ENCODE measurements around the gene SAMHD1.
"Not testable (repeated sequence)": the region's sequence is repeated elsewhere in the genome, so short reads cannot be mapped to it uniquely, and the experiment has no call there.

Gene SAMHD1

DNA sequence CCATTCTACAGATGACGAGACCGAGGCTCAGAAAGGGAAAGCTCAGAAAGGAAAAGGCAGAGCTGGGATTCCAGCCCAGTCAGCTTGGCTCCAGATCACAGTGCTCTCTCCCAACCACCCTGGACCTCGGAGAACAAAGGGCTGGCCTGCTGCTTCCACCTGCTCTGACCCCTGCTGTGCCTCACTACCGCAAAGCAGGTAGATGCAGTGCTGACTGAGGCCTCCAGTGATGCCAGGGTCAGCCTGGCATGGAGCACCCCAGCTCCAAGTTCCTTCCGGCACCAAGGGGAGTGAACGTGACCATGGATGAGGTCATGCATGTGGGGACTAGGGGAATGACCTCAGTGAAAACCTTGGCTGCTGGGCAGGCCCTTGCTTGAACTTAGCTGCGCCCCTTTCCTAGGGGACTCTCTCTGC is 96.3 kb downstream of the SAMHD1 start:
- no peak for DNase-seq (ENCODE audit: low read depth in 1 of 2, low spot score in 1 of 2)

DNA sequence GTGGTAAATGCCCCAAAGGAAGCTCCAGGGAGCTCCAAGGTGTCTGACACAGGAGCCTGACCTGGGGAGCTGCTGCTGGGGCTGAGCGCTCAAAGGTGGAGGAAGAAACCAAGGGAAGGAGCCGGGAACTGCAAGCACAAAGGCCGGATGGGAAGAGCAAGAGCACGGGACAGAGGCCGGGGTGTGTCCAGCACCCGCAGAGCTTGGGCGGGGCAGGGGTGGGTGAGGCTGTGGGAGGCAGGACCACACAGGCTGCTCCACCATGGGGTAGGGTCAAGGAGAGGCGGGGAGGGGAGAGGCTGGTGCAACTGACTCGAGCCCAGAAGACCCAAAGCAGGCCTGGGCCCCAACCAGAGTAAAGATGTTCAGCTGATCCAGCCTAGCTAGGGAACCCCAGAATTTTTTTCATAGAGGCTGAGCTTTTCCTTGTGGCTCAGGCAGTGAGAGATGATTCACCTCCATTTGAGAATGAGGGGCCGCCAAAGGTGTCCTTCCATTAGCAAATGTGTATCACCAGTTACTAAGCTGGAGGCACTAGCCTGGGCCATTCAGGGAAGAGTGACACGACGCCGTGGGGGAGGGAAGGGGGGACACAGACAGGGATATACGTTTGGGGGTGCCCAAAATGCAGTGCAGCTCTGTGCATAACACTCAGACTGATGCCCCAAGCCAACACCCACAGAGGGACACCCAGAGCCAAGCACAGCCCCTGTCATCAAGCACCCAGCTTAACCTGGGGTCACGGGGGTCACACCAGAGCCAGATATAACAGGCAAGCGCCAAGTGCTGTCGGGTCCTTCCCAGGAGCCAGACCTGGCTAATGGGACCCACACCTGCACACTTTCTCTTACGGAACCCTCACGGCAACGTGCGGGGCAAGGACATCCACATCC is 96.9 kb downstream of the SAMHD1 start:
- DNase-seq (ENCODE audit: low read depth in 1 of 2, low spot score in 1 of 2) = no peak

- no peak for DNase-seq (ENCODE audit: low read depth in 1 of 2, low spot score in 1 of 2)
Measured at GRCh38 chr20:36852187-36852586, 99.3 kb downstream of the SAMHD1 start.

GRCh38 chr20:36851490-36851889 is 100.0 kb downstream of the SAMHD1 start:
- DNase-seq (ENCODE audit: low read depth in 1 of 2, low spot score in 1 of 2) = no peak

DNA sequence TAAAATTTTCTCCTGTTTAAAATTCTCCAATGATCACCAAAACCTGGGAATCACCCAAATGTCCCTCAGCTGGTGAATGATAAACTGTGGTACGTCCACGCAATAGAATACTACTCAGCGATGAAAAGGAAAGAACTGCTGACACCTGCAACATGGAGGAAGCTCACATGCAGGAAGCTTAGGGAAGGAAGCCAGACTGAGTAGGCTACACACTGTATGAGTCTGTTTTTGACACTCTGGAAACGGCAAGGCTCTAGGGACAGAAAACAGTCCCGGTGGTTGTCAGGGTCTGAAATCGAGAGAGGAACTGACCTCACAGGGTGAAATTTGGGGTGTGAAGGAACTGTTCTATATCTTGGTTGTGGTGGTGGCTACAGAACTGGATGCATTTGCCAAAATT is 100.7 kb downstream of the SAMHD1 start:
- DNase-seq (ENCODE audit: low read depth in 1 of 2, low spot score in 1 of 2) = no peak

- no peak for DNase-seq (ENCODE audit: low read depth in 1 of 2, low spot score in 1 of 2)
Measured at GRCh38 chr20:36849333-36850065, 102.0 kb downstream of the SAMHD1 start.

DNA sequence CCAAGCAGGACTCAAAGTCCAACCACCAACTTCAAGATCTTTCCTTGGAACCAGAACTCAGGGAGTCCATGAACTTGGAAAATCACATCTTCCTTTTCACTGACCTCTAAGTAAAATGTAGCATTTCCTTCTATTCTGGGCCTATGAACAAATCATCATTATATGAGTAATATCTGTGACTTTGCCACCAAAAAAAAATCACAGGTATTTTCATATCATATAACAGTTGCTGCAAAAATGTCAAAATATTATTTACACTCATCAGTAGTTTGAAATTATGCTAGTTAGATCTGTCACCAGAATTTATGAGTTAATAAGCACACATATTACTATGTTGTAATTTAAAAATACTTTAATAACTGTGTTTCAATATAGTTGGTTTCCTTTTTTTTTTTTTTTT is 102.8 kb downstream of the SAMHD1 start:
- DNase-seq (ENCODE audit: low read depth in 1 of 2, low spot score in 1 of 2) = no peak

DNA sequence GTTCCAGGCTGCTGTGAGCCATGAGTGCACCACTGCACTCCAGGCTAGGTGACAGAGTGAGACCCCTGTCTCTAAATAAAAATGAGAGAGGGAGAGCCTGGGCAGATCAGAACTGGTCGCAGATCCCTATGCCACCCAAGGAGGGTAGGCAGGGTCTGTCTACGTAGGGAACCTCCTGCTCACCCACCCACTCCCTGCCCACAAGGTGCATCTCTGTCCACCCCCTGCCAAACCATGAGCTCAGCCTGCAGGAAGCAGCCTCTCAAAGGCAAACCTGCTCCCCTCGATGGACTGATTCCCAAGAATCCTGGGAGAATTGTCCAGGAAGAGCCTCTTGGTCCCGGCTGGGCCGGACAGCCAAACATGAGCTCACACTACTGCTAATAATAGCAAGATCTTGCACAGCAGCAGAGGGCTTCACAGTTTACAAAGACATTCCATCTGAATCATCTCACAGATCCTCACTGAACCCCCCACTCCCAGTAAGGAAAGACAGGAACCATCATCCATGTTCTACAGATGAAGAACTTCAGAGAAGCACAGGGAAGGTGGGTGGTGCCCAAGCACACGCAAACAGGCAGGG is 103.3 kb downstream of the SAMHD1 start:
- no peak for DNase-seq (ENCODE audit: low read depth in 1 of 2, low spot score in 1 of 2)

GRCh38 chr20:36847710-36848040 is 103.8 kb downstream of the SAMHD1 start:
- DNase-seq (ENCODE audit: low read depth in 1 of 2, low spot score in 1 of 2) = no peak

GRCh38 chr20:36847009-36847709 is 104.3 kb downstream of the SAMHD1 start:
- DNase-seq (ENCODE audit: low read depth in 1 of 2, low spot score in 1 of 2) = no peak

DNA sequence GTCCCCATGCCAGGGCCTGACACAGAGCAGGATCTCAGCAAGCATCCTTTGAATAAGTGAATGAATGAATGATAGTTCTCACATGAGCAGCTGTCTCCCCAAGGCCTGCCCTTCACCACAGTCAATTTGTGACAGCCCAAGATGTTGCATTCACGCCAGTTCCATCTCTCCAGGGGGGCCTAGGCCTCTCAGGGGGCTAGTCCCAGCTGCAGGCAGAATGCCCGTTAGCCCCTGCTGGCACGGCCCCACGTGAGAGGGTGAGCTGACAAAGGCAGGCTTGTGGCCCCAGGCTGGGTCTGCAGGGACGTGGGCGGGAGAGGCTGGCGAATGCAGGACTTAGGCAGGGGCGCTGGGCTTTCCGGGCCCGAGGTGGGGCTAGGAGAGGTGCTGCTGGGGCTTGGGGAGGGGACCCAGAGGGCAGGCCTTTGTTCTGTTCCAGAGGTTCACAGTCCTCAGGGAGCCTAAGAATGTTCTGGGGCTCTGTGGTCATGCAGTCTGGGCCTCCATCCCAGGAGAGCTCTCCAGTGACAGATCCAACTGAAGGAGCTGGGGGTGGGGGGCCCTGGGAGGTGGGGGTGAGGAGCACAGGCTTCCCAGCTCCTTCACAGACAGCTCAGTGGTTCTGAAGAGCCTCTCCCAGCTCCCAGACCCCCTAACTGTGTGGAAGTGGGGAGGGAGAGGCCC is 106.1 kb downstream of the SAMHD1 start:
- DNase-seq (ENCODE audit: low read depth in 1 of 2, low spot score in 1 of 2) = no peak

GRCh38 chr20:36841030-36841429 is 110.5 kb downstream of the SAMHD1 start:
- DNase-seq (ENCODE audit: low read depth in 1 of 2, low spot score in 1 of 2) = not testable (repeated sequence)

Data from activated T-helper 1 cell treated with anti-CD3 and anti-CD28 coated beads, Interleukin-2, amount 50 U/mL, for 16 hours (primary cell).